ENCODE measurements around the gene ELAVL2.

The ELAVL2 gene

DNA sequence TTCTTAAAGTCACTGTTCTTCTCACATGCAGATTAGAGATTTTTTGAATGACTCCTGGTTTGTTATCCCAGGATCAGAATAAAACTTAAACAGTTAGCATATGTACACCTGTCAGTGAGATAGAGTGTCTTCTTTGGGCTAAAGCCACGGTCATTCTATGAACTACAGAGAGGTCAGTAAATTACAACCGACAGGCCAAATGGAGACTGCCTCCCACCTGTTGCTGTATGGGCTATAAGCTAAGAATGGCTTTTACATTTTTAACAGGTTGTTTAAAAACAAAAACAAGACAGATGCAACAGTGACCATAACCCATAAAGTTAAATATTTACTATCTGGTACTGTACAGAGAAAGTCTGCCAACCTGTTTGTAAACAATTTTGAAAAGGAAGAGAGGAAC, 125.7 kb downstream of the ELAVL2 start:
- in situ Hi-C loops (cut with MboI; ENCODE audit: low sequenced_read_pairs, unreplicated experiment), result no loop called here
- no peak for DNase-seq (ENCODE audit: low spot score)
- TF ChIP-seq CTCF (IDR thresholded peaks at IDR 0.05; ENCODE audit: borderline replicate concordance, control extremely low read depth, extremely low read depth, insufficient read depth, missing control alignments), result no peak

DNA sequence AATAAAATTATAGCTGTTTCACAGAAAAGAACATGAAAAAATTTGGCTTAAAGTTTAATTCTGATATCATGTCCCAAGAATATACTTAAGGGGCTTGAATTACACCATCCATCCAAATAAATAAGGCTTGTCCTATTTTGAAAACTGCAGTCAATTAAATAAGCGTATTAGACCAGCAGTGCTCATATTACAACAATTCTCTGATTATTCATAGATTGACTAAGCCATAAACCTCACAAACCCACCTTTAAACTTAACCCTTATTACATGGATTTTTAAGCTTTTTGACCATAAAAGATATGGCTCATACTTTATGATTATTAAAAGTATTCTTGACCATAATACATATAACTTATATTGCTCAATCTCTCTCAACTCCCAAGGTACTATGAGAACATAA, 127.9 kb downstream of the ELAVL2 start:
- in situ Hi-C loops (cut with MboI; ENCODE audit: low sequenced_read_pairs, unreplicated experiment), result no loop called here
- no peak for DNase-seq (ENCODE audit: low spot score)
- TF ChIP-seq CTCF (IDR thresholded peaks at IDR 0.05; ENCODE audit: borderline replicate concordance, control extremely low read depth, extremely low read depth, insufficient read depth, missing control alignments), result no peak

- in situ Hi-C loops (cut with MboI; ENCODE audit: low sequenced_read_pairs, unreplicated experiment), result no loop called here
- TF ChIP-seq CTCF (IDR thresholded peaks at IDR 0.05; ENCODE audit: borderline replicate concordance, control extremely low read depth, extremely low read depth, insufficient read depth, missing control alignments), result no peak
- no peak for DNase-seq (ENCODE audit: low spot score)
These were observed 130.5 kb downstream of the ELAVL2 start for GRCh38 chr9:23695572-23695971.

GRCh38 chr9:23693374-23693773, 132.7 kb downstream of the ELAVL2 start:
- in situ Hi-C loops (cut with MboI; ENCODE audit: low sequenced_read_pairs, unreplicated experiment), result no loop called here
- TF ChIP-seq CTCF (IDR thresholded peaks at IDR 0.05; ENCODE audit: borderline replicate concordance, control extremely low read depth, extremely low read depth, insufficient read depth, missing control alignments), result no peak
- DNase-seq (ENCODE audit: low spot score), result no peak

DNA sequence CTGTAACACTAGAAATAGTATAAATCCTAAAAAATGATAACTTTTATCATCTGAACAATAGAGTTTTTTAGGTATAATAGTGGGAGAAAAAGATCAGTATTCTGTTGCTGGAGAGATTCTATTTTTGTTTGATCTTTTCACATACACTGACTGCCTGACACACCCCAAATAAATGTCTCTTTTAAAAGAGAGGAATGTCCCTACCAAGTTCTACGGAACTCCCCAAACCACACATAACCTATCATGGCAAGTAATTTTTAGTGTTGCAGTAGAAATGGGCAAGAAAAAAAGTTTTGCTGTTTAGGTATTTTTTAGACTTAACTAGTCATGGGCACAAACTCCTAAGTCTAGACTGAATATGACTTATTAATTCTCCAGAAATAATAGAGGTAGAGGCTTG, 139.1 kb downstream of the ELAVL2 start:
- no peak for TF ChIP-seq CTCF (IDR thresholded peaks at IDR 0.05; ENCODE audit: borderline replicate concordance, control extremely low read depth, extremely low read depth, insufficient read depth, missing control alignments)
- in situ Hi-C loops (cut with MboI; ENCODE audit: low sequenced_read_pairs, unreplicated experiment), result no loop called here
- no peak for DNase-seq (ENCODE audit: low spot score)

DNA sequence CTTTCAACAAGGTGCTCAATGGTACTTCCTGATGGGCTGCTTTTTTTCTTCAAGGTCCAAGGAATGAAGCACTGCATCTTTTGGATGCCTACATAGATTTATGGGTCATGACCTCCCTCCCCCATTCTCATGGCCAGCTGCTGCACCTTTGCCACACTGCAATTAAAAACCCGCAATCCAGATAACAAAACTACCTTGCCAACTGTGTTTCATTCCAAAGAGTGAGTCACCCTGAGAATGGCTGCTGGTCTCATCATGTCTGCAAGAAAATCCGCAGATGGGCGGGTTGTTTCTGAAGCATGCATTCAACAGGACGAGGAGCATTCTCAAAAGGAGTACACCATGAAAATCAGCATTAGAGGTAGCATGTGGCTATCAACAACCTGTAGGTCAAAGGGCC, 139.8 kb downstream of the ELAVL2 start:
- DNase-seq (ENCODE audit: low spot score), result no peak
- no peak for TF ChIP-seq CTCF (IDR thresholded peaks at IDR 0.05; ENCODE audit: borderline replicate concordance, control extremely low read depth, extremely low read depth, insufficient read depth, missing control alignments)
- in situ Hi-C loops (cut with MboI; ENCODE audit: low sequenced_read_pairs, unreplicated experiment), result no loop called here

DNA sequence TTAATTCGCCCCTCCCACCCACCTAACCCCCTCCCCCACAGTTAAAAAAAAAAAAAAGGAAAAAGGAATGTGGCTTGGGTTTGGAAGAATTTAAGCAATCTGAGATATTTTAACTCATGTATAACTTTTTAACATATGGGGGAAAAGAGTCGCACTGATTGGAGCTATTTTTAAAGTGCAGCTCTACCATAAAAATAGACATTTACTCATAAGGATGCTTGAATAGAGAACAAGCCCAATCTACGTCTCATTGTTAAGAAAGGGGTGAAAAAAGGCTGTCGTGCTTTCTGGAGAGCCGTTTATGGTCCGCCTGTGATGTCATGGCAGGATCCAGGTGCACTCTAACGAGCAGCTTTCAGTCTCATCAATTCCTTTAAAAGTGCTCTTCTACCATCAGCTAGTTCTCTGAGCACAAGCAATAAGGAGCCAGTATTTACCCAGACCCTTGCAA, 142.4 kb downstream of the ELAVL2 start:
- no peak for DNase-seq (ENCODE audit: low spot score)
- in situ Hi-C loops (cut with MboI; ENCODE audit: low sequenced_read_pairs, unreplicated experiment), result no loop called here
- no peak for TF ChIP-seq CTCF (IDR thresholded peaks at IDR 0.05; ENCODE audit: borderline replicate concordance, control extremely low read depth, extremely low read depth, insufficient read depth, missing control alignments)

Data from GM13976 (cell line).